ENCODE data around the gene AHI1.

DNA sequence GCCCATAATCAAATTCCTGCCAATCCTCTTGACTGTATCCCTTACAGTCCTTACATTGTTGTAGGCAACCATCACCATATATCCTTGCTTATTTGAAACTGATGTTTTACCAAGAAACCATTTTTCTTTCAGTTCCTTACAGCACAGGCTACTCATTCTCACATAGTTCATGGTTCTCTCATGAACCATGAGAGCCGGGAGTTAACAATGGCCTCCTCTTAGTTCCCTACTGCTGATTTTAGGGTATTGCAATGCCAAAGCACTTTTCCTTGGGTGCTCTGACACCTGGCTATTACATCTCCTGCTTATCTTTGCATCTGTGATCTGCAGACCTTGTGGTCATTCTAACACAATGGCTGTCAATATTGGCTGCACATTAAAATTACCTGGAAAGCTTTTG lies 183.0 kb downstream of the AHI1 start:
- no peak for TF ChIP-seq POLR2A (IDR thresholded peaks at IDR 0.05)
- TF ChIP-seq, protein P1, sequence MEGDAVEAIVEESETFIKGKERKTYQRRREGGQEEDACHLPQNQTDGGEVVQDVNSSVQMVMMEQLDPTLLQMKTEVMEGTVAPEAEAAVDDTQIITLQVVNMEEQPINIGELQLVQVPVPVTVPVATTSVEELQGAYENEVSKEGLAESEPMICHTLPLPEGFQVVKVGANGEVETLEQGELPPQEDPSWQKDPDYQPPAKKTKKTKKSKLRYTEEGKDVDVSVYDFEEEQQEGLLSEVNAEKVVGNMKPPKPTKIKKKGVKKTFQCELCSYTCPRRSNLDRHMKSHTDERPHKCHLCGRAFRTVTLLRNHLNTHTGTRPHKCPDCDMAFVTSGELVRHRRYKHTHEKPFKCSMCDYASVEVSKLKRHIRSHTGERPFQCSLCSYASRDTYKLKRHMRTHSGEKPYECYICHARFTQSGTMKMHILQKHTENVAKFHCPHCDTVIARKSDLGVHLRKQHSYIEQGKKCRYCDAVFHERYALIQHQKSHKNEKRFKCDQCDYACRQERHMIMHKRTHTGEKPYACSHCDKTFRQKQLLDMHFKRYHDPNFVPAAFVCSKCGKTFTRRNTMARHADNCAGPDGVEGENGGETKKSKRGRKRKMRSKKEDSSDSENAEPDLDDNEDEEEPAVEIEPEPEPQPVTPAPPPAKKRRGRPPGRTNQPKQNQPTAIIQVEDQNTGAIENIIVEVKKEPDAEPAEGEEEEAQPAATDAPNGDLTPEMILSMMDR (IDR thresholded peaks at IDR 0.05): no peak

Data from ovary (tissue), 3 donors.